Neural cell (in vitro differentiated cells): Measurements from ENCODE around the gene FBXL20.

Experiments used
- EZH2 ChIP-seq: fragments of 200-600, 300-800 bp; shearing (Covaris generic), sonication (generic); IDR thresholded peaks from 2 replicates; pipeline ENCODE4 v1.6.1; 2014; ENCODE audit warnings: antibody characterized with exemption, low read length, borderline replicate concordance, mild to moderate bottlenecking; ENCODE audit not compliant: insufficient read depth, poor library complexity, severe bottlenecking
- MXI1 ChIP-seq: fragments of 450-650 bp; conservative IDR thresholded peaks from 2 replicates; pipeline ENCODE4 v1.6.1; 2014; ENCODE audit warnings: antibody characterized with exemption, mild to moderate bottlenecking; ENCODE audit not compliant: poor library complexity, severe bottlenecking
- POLR2AphosphoS5 ChIP-seq: IDR thresholded peaks from 2 replicates; pipeline ENCODE4 v1.6.1; 2012
- RAD21 ChIP-seq: fragments of 450-650 bp; conservative IDR thresholded peaks from 2 replicates; pipeline ENCODE4 v1.6.1; 2014; ENCODE audit warnings: antibody characterized with exemption, mild to moderate bottlenecking, moderate library complexity
- REST ChIP-seq: IDR thresholded peaks from 2 replicates; pipeline ENCODE4 v1.6.1; 2012; ENCODE audit warnings: borderline replicate concordance
- TAF1 ChIP-seq: IDR thresholded peaks from 2 replicates; pipeline ENCODE4 v1.6.1; 2012; ENCODE audit warnings: low read depth
- TF ChIP-seq, protein P1 (sequence below): fragments of 450-650 bp; IDR thresholded peaks from 2 replicates; pipeline ENCODE4 v1.5.1; 2014; ENCODE audit warnings: antibody characterized with exemption, mild to moderate bottlenecking, moderate library complexity; ENCODE audit not compliant: poor library complexity, severe bottlenecking

GRCh38 chr17:39237586-39237985 lies 163.8 kb downstream of the FBXL20 start:
- TF ChIP-seq TAF1 (no peak), REST (no peak), RAD21 (no peak), POLR2AphosphoS5 (no peak), EZH2 (no peak), MXI1 (no peak)
- TF ChIP-seq, protein P1, sequence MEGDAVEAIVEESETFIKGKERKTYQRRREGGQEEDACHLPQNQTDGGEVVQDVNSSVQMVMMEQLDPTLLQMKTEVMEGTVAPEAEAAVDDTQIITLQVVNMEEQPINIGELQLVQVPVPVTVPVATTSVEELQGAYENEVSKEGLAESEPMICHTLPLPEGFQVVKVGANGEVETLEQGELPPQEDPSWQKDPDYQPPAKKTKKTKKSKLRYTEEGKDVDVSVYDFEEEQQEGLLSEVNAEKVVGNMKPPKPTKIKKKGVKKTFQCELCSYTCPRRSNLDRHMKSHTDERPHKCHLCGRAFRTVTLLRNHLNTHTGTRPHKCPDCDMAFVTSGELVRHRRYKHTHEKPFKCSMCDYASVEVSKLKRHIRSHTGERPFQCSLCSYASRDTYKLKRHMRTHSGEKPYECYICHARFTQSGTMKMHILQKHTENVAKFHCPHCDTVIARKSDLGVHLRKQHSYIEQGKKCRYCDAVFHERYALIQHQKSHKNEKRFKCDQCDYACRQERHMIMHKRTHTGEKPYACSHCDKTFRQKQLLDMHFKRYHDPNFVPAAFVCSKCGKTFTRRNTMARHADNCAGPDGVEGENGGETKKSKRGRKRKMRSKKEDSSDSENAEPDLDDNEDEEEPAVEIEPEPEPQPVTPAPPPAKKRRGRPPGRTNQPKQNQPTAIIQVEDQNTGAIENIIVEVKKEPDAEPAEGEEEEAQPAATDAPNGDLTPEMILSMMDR = no peak
